Measurements from ENCODE around the gene BCL3.
A peak's percentile ranks its signal among the peaks of the same experiment; 100 is the strongest.

BCL3 gene

DNA sequence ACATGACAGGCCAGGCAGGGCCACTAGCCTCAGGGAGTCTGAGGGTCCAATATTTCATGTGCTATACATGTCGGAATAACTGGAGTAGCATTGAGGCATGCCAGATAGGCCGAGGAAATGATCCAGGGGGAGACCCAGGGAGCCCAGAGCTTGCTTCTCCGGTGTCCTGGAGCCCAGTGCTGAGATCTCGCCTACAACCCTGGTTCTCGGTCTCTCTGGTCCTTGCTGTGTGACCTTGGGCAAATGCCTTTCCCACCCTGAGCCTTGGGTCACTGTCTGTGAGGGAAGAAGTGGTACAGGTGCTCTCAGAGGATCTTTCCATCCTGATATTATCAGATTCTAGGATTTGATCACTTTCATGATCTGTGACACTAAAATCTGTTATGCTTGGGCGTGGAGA, 40.5 kb downstream of the BCL3 start:
- DNase-seq (ENCODE audit: low read depth, low spot score): no peak

DNA sequence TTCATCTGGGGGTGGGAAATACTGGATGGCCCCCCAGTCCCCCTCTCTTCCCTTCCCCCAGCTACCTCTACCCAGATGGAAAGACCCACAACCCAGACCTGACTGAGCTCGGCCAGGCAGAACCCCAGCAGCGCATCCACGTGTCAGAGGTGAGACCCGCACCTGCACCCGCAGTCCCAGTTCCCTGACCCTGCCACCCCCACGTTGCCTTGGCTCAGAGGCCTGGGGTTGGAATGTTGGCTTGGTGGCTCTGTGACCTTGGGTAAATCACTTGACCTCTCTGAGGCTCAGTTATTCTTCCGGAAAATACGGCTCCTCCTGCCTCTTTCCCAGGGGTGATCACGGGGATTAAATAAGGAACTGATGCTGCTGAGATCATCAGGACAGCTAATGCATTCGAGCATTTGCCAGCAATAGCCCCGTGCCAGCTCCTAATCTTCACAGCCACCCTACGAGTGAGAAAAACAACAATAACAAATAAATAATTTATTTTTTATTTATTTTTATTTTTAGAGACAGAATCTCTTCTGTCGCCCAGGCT, 41.5 kb downstream of the BCL3 start:
- DNase-seq (ENCODE audit: low read depth, low spot score): no peak

DNA sequence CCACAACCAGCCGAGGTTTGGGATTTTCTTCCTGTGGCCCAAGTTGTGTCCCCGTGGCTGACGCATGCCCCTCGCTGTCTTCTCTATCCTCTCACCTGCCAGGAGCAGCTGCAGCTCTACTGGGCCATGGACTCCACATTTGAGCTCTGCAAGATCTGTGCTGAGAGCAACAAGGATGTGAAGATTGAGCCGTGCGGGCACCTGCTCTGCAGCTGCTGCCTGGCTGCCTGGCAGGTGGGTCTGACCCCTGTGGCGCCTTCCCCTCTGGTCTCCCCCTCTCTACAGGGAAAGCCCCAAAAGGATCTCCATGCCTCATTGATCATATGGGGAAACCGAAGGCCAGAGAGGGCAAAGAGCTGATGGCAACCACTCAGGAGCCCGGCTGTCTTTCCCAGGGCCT, 43.8 kb downstream of the BCL3 start:
- no peak for DNase-seq (ENCODE audit: low read depth, low spot score)

DNA sequence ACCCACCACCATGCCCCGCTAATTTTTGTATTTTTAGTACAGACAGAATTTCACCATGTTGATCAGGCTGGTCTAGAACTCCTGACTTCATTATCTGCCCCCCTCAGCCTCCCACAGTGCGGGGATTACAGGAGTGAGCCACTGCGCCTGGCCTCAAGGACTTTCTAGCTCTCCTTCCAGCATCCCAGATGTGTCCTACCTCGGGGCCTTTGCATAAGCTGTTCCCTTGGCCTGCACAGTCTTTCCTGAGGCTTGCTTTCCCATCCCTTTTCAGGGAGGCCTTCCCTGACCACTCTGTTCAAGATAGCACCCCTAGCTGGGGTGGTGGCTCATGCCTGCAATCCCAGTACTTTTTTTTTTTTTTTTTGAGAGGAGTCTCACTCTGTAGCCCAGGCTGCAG, 46.1 kb downstream of the BCL3 start:
- no peak for DNase-seq (ENCODE audit: low read depth, low spot score)

DNA sequence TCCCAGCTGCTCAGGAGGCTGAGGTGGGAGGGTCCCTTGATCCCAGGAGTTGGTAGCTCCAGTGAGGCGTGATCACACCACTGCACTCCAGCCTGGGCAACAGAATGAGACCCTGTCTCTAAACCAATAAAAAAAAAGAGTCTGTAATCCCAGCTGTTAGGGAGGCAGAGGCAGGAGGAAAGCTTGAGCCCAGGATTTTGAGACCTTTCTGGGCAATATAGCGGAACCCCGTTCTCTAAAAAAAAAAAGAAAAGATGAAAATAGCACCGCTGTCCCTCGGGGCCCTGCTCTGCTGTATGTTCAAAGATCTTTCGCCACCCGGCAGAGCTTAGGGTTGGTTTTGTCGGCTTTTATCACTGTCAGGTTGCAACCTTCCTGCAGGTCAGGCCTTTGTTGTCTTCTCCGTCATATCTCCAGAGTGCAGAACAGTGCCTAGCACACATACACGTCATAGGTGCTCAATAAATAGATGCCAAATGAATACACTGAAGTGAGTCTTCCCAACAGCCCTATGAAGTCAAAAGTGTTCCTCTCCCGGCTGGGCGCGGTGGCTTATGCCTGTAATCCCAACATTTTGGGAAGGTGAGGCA, 47.0 kb downstream of the BCL3 start:
- DNase-seq (ENCODE audit: low read depth, low spot score): no peak

DNA sequence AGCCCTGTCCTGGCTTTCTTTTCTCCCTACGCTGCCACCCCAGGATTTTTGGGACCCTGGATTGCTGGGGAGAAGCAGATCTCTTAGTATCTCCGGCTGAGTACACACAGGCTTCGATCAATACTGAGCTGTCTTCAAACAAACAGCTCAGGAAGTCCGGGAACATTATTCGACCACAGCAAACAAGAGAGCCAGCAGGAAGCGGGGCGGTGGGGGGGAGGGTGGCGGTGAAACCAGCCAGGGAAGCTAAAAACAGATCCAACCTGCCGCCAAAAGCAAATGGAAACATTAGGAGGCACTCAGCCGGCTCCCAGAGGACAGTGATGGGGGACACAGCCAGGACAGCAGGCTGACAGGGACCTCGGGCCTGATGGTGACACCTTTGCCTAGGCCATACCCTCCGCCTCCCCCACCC, 48.2 kb downstream of the BCL3 start:
- peak; percentile 69 for DNase-seq (ENCODE audit: low read depth, low spot score)

DNA sequence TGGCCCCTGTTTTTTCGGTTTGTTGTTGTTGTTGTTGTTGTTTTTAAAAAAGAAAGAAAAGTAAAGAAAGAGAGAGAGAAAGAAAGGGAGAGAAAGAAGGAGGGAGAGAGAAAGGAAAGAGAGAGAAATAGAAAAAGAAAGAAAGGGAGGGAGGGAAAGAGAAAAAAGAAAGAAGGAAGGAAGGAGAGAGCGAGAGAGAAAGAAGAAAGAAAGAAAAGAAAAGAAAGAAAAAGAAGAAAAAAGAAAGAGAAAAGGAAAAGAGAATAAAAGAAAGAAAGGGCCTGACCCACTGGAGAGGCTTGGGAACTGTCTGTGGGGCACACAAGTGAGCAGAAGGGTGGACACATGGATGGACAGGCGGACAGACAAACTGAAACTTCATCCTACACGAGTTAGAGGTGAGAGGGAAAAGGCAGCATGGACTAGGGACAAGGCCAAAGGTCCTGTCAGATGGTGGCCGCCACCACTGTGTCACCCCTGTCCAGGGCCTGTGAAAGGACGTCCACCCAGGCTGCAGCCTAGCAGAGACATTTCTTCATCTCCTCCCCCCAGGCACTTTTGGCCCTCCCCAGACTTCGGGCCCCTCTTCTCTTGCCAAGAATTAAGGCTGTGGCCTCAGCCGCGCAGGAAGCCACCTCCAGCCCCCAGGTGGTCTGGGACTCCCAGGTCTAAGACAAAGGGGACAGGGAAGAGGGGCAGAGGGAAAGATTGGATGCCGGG, 51.3 kb downstream of the BCL3 start:
- no peak for DNase-seq (ENCODE audit: low read depth, low spot score)

DNA sequence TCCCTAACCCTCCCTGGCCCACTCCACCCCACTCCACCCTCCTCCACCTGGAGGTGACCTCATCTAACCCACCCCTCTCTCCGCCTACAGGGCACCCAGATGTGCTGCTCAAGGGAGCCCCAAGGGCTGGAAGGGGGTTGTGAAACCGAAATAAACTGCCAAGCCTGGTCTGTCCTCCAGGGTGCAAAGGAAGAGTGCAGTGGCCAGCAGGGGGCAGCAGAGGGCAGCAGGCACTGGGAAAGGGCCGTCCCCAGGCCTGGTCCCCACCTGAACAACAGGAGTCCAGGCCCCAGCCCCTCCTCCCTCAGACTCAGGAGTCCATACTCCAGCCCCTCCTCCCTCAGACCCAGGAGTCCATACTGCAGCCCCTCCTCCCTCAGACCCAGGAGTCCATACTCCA, 52.0 kb downstream of the BCL3 start:
- DNase-seq (ENCODE audit: low read depth, low spot score): peak; percentile 88

DNA sequence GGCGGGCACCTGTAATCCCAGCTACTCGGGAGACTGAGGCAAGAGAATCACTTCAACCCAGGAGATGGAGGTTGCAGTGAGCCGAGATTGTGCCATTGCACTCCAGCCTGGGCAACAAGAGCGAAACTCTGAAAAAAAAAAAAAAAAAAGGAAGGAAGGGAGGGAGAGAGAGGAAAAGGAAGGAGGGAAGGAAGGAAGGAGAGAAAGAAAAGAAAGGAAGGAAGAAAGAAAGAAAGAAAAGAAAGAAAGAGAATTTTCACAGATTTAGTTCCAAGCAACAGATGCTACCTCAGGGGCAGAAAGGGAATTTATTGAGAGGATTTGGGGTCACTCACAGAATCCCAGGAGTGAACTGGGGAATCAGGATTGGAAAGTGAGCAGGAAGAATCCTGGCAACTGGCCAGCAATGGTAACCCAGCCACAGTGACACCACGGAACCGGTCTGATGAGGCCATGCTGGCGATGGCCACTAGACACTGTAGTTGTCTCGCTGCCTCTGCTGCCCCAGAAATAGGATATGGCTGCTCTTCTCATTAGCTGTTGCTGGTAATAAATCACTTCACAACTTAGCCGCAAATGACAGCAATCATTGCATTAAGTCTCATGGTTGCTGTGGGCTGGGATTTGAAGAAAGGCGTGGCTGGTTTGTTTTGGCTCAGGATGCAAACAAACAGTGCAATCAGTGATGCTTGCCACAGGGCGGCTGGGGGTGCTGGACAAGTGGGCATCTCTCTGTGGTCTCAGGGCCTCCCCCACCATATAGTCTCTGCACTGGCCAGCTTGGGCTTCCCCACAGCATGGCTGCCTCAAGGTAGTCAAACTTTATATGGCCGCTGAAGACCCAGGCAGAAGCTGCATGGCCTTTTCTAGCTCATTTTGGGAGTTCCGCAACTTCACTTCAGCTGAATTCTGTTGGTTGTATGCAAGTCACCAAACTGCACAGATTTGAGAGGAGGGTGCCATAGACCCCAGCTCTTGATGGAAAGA, 55.2 kb downstream of the BCL3 start:
- DNase-seq (ENCODE audit: low read depth, low spot score): no peak

DNA sequence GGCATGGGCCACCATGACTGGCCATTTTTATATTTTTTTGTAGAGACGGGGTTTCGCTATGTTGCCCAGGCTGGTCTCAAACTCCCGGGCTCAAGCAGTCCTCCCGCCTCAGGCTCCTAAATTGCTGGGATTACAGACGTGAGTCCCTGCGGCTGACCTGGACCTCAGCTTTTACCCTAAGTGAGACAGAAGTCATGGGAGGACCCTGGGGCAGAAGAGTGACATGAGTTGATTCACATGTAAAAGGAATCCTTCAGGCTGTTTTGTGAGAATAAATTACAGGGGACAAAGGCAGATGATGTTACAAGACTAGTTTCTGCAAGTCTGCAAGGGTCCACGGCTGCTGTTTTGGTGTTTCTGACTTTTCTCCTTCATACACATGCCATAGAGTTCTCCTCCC, 57.8 kb downstream of the BCL3 start:
- no peak for DNase-seq (ENCODE audit: low read depth, low spot score)

DNA sequence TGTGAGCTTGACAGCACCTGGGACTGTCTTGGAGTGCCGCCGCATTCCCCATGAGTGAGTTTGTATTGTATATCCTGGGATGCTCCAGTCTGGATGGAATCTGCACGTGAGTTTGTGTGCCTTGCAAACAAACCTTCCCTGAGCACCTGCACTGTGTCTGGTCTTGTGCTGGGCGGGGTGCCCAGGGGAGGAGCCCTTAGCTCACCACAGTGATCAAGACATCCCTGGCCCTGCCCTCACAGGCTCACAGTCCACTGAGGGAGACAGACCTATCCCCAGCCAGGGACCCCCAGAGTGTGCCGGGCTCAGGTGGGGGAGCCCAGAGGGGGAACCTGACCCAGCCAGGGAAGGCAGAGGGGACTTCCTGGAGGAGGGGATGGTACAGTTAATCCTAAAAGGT, 58.7 kb downstream of the BCL3 start:
- no peak for DNase-seq (ENCODE audit: low read depth, low spot score)

DNA sequence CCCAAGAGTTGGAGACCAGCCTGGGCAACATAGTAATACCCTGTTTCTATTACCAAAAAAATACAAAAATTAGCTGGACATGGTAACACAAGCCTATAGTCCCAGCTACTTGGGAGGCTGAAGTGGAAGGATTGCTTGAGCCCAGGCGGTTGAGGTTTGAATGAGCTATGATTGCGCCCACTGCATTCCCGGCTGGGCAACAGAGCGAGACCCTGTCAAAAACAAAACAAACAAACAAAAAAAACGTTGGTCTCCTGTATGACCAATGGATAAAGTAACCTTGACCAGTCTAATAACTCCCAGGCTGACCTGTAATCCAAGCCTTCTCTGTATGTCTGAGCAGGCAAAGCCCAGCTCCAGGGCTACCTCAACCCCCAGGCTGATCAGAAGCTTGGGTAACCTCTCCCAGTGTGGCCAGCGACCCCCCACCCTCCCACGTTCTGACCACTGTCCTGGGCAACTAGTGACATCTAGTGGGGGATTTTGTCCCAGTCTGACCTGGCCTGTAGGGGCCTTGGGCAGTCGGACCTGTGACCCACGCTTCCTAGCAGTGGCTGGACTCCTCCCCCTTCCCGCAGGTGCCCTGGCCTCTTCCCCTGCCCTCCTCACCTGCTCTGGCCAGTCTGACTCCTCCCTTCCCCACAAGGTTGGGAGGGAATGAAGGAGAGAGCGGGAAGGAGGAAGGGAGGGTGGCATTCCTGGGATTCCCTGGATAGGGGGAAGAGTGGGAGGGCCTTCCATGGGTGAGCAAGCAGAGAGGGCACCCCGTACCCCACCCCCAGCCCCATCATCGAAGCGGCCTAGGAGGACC, 59.3 kb downstream of the BCL3 start:
- DNase-seq (ENCODE audit: low read depth, low spot score): peak; percentile 78

DNA sequence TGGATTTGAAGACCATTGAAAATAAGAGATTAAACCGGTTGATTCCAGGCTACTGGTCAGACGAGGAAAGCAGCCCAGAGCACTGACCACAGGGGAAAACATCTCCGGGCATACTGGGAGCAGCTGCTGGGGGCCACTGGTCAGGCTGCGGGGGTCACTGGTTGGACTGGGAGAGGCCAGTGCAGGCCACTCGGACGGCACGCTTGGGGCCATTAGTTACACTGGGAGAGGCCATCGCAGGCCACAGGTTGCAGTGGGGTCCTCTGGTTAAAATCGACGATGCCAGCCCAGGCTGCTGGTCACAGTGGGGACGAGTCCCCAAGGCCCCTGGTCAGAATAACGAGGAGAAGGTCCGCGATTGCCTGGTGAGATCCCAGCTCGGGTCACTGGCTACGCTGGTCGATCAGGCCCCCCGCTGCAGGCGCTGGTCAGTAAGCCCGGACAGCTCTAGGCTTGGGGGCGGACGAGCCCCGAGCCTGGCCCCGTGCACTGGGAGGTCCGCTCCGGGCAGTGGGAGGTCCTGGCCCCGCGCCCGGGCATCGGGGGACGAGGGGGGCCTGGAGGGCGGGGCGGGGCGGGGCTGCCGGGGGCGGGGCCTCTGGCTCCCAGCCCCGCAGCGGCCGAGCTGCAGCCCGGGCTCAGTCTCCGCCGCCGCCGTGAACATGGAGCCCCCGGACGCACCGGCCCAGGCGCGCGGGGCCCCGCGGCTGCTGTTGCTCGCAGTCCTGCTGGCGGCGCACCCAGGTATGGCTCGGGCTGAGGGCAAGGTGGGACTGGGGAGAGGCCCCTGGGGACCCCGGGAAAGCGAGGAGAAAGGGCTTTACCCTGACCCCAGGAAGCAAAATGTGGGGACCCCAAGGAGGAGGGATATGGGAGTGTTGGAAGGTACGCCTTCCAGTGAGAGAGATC, 60.2 kb downstream of the BCL3 start, which contains the start of gene BCAM:
Gene BCAM (plus strand): TSS at position 641 of the 909 bp plus-strand sequence. CDS start 22 bp downstream, at position 663.
- peak; percentile 91 for DNase-seq (ENCODE audit: low read depth, low spot score)
